NCI-H128 (cell line): ENCODE data around the gene PTPRK.

Source experiments
- DNase-seq: peaks from one replicate; lab custom pipeline; 2025; ENCODE audit not compliant: unreplicated experiment; lab: John Stamatoyannopoulos, UW

The PTPRK gene

GRCh38 chr6:128156321-128157111 lies 363.9 kb downstream of the PTPRK start:
- DNase-seq: no peak

GRCh38 chr6:128155826-128156225 lies 364.6 kb downstream of the PTPRK start:
- no peak for DNase-seq

- DNase-seq: no peak
Measured at GRCh38 chr6:128152551-128152950, 367.8 kb downstream of the PTPRK start.

- DNase-seq: no peak
Measured at GRCh38 chr6:128150376-128150775, 370.0 kb downstream of the PTPRK start.

GRCh38 chr6:128149796-128150195 lies 370.6 kb downstream of the PTPRK start:
- no peak for DNase-seq

- no peak for DNase-seq
Measured at GRCh38 chr6:128144320-128144719, 376.1 kb downstream of the PTPRK start.

GRCh38 chr6:128141932-128142331 lies 378.5 kb downstream of the PTPRK start:
- no peak for DNase-seq

- DNase-seq: no peak
Measured at GRCh38 chr6:128139519-128139918, 380.9 kb downstream of the PTPRK start.

GRCh38 chr6:128138694-128139093 lies 381.7 kb downstream of the PTPRK start:
- DNase-seq: no peak

- DNase-seq: no peak
Measured at GRCh38 chr6:128135325-128135724, 385.1 kb downstream of the PTPRK start.

- no peak for DNase-seq
Measured at GRCh38 chr6:128131566-128131965, 388.8 kb downstream of the PTPRK start.

GRCh38 chr6:128131036-128131435 lies 389.4 kb downstream of the PTPRK start:
- DNase-seq: no peak

GRCh38 chr6:128129679-128130078 lies 390.7 kb downstream of the PTPRK start:
- no peak for DNase-seq

GRCh38 chr6:128127650-128128049 lies 392.7 kb downstream of the PTPRK start:
- DNase-seq: no peak

- DNase-seq: no peak
Measured at GRCh38 chr6:128124713-128125112, 395.7 kb downstream of the PTPRK start.

- DNase-seq: no peak
Measured at GRCh38 chr6:128121610-128122009, 398.8 kb downstream of the PTPRK start.

GRCh38 chr6:128121190-128121589 lies 399.2 kb downstream of the PTPRK start:
- no peak for DNase-seq

GRCh38 chr6:128118401-128118800 lies 402.0 kb downstream of the PTPRK start:
- no peak for DNase-seq

- DNase-seq: no peak
Measured at GRCh38 chr6:128117916-128118315, 402.5 kb downstream of the PTPRK start.

GRCh38 chr6:128114164-128114563 lies 406.2 kb downstream of the PTPRK start:
- no peak for DNase-seq

GRCh38 chr6:128112494-128112893 lies 407.9 kb downstream of the PTPRK start:
- DNase-seq: no peak

GRCh38 chr6:128111096-128111495 lies 409.3 kb downstream of the PTPRK start:
- no peak for DNase-seq

- DNase-seq: no peak
Measured at GRCh38 chr6:128107682-128108081, 412.7 kb downstream of the PTPRK start.
